RWPE2 (cell line): ENCODE results near the gene NOL9.

Experiments
- ATAC-seq: fragments of 200-7000 bp; cut with Tn5 transposase; 3 replicates; pipeline ENCODE4 v1.9.1; 2021; ENCODE audit warnings: low read depth
- DNase-seq: peaks from one replicate; pipeline ENCODE4 v3.0.0-alpha.2; 2020; ENCODE audit warnings: low spot score
- H3K27ac ChIP-seq: fragments of 450-650 bp; 2 replicates; pipeline ENCODE4 v1.5.1; 2017; ENCODE audit warnings: mild to moderate bottlenecking; ENCODE audit not compliant: poor library complexity, severe bottlenecking
- H3K27me3 ChIP-seq: fragments of 250-450 bp; sonication (Bioruptor Pico); 2 replicates; pipeline ENCODE4 v1.5.1; 2021; ENCODE audit warnings: mild to moderate bottlenecking, moderate library complexity; ENCODE audit not compliant: insufficient read depth, poor library complexity, severe bottlenecking
- H3K36me3 ChIP-seq: fragments of 250-450 bp; sonication (Bioruptor Pico); 2 replicates; pipeline ENCODE4 v1.5.1; 2020; ENCODE audit warnings: low read depth, mild to moderate bottlenecking, moderate library complexity
- H3K4me1 ChIP-seq: fragments of 250-450 bp; sonication (Bioruptor Pico); 2 replicates; pipeline ENCODE4 v1.5.1; 2021; ENCODE audit warnings: mild to moderate bottlenecking, moderate library complexity; ENCODE audit not compliant: insufficient read depth, poor library complexity, severe bottlenecking
- H3K4me3 ChIP-seq: fragments of 250-450 bp; sonication (Bioruptor Pico); 2 replicates; pipeline ENCODE4 v1.5.1; 2021; ENCODE audit warnings: mild to moderate bottlenecking, moderate library complexity; ENCODE audit not compliant: severe bottlenecking
- H3K9me3 ChIP-seq: fragments of 250-450 bp; sonication (Bioruptor Pico); 2 replicates; pipeline ENCODE4 v1.5.1; 2021; ENCODE audit warnings: mild to moderate bottlenecking, moderate library complexity; ENCODE audit not compliant: severe bottlenecking
- CTCF ChIP-seq: fragments of 450-650 bp; IDR thresholded peaks from one replicate; pipeline ENCODE4 v1.5.1; 2017; ENCODE audit warnings: mild to moderate bottlenecking, moderate library complexity; ENCODE audit not compliant: poor library complexity, severe bottlenecking

The NOL9 gene

DNA sequence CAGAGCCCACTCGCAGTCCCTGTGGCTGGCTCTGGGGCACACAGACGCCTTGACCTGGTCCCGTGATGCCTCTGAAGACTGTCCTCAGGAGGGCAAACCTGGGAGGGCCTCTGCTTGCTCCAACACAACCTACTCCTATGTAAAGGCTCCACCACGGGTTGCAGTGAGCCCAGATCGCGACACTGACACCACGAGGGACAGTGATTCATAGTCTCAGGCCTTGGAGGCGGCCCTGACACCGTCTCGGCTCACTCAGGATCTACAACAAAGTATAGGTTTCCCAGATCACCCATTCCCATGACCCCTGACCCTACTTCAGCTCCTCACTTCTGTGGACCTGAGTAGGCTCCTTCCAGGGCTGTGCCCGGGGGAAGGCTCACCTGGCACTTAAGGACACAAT, 28.0 kb downstream of the NOL9 start:
- no peak for TF ChIP-seq CTCF
- H3K36me3 ChIP-seq = peaks cover 56% of the 10 kb centered on the region
- H3K4me1 ChIP-seq = peaks cover under 1% of the 10 kb centered on the region
- H3K4me3 ChIP-seq = no peak overlapping the region
- no peaks in the 10 kb centered on the region for H3K27me3 ChIP-seq
- ATAC-seq (no peak), DNase-seq (no peak)
- H3K27ac ChIP-seq = no peak overlapping the region
- H3K9me3 ChIP-seq = no peaks in the 10 kb centered on the region

GRCh38 chr1:6523566-6523965, 30.7 kb downstream of the NOL9 start:
- TF ChIP-seq CTCF = peak; percentile 63
- H3K4me1 ChIP-seq = peaks cover 11% of the 10 kb centered on the region
- H3K27me3 ChIP-seq = no peaks in the 10 kb centered on the region
- no peak overlapping the region for H3K4me3 ChIP-seq
- H3K27ac ChIP-seq = no peak overlapping the region
- peaks cover 30% of the 10 kb centered on the region for H3K36me3 ChIP-seq
- H3K9me3 ChIP-seq = no peaks in the 10 kb centered on the region
- ATAC-seq (peak; percentile 26; the same call in 1 of the 3 replicates), DNase-seq (no peak)

GRCh38 chr1:6521536-6521935, 32.8 kb downstream of the NOL9 start:
- peak; percentile 67 for ATAC-seq
- peak overlapping the region; percentile 16 for H3K27ac ChIP-seq

DNA sequence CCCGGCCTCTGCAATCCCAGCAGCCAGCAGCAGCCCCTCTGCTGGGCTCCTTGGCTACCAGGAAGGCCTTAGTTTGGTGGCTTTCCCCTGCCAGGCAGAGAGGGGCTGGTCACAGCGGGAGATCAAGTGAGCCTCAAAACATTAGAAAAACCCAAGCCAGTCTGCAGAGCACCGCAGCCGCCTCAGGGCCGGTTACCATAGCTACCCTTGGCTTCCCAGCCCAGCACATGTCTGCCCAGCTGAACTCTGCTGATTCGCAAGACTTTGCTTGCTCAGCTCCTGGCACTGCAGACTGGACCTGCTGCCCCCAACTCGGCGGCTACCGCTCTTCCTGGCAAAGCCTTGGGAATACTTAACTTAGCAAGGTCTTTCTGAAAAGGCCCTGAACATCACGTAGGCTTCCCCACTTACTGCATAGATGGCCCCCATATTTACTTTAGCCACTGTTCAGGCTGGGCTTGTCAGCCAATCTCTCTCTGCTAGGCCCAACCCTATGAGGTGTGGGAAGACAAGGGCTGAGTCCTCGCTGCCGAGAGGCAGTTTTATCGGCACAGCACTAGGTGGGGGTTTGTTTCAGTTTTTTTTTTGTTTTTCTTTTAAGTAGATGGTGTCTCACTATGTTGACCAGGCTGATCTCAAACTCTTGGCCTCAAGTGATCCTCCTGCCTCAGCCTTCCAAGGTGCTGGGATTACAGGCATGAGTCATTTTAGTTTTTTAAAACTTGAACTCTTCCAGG, 34.2 kb downstream of the NOL9 start:
- Histone ChIP-seq H3K4me3 (no peak overlapping the region), H3K27ac (no peak overlapping the region), H3K9me3 (no peaks in the 10 kb centered on the region), H3K36me3 (peaks cover 1% of the 10 kb centered on the region), H3K27me3 (no peaks in the 10 kb centered on the region), H3K4me1 (peaks cover 11% of the 10 kb centered on the region)
- ATAC-seq (peak; percentile 83), DNase-seq (no peak)
- no peak for TF ChIP-seq CTCF

More at GRCh38 chr1:6521536-6521935, 32.8 kb downstream of the NOL9 start:
- Histone ChIP-seq H3K4me1 (peaks cover 11% of the 10 kb centered on the region), H3K4me3 (no peak overlapping the region), H3K36me3 (peaks cover 16% of the 10 kb centered on the region), H3K9me3 (no peaks in the 10 kb centered on the region), H3K27me3 (no peaks in the 10 kb centered on the region)
- DNase-seq = no peak
- no peak for TF ChIP-seq CTCF

DNA sequence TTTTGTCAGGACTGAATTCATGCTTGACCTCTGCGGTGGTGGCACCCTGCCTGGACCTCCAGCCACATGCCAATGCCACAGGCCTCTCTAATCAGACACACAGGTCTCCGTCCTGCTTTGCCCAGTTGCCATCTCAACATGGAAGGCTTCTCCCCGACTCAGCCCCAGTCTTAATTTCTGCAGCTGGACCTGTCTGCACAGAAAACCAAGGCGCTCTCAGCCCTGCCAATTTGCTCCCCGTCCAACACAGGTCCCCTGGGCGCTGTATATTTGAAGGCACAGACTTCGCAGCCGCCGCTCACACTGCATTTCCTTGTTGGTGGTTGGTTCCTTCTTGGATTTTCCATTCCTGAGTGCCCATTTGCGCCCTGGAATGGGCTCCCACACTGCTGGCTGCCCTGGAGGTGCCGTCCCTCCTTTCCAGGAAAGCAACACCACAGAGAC, 34.8 kb downstream of the NOL9 start:
- Histone ChIP-seq H3K9me3 (no peaks in the 10 kb centered on the region), H3K4me3 (no peak overlapping the region), H3K4me1 (peaks cover 11% of the 10 kb centered on the region), H3K36me3 (no peaks in the 10 kb centered on the region), H3K27me3 (no peaks in the 10 kb centered on the region), H3K27ac (no peak overlapping the region)
- no peak for DNase-seq
- no peak; the same call in 2 of the 3 replicates for ATAC-seq
- no peak for TF ChIP-seq CTCF
